GM19455 (cell line): ENCODE data around the gene IFT25.
A peak's percentile ranks its signal among the peaks of the same experiment; 100 is the strongest.

ENCODE experiments used
- ATAC-seq: cut with Tn5 transposase; IDR thresholded peaks from one replicate; pipeline ENCODE4 v1.9.1; 2021; ENCODE audit not compliant: unreplicated experiment

IFT25 gene

GRCh38 chr1:53957194-53957818 is 11.8 kb upstream of the IFT25 start:
- no peak for ATAC-seq

GRCh38 chr1:53956308-53957168 is 11.0 kb upstream of the IFT25 start:
- ATAC-seq: no peak

- ATAC-seq: no peak
These were observed 8.6 kb upstream of the IFT25 start for GRCh38 chr1:53954128-53954527.

- no peak for ATAC-seq
These were observed 6.2 kb upstream of the IFT25 start for GRCh38 chr1:53951697-53952096.

- no peak for ATAC-seq
These were observed 3.8 kb upstream of the IFT25 start for GRCh38 chr1:53949023-53949990.

- no peak for ATAC-seq
These were observed 2.8 kb upstream of the IFT25 start for GRCh38 chr1:53948291-53948690.

GRCh38 chr1:53947172-53947907 is 1.8 kb upstream of the IFT25 start:
- ATAC-seq: no peak

GRCh38 chr1:53946252-53947171 is 1.0 kb upstream of the IFT25 start, which contains the start of gene LRRC42:
Gene LRRC42, plus strand, starts transcription at chr1:53946350. Its CDS starts 5,650 bp downstream, at chr1:53952000.
- peak; percentile 61 for ATAC-seq

- ATAC-seq: no peak
These were observed 391 bp downstream of the IFT25 start for GRCh38 chr1:53945183-53945432.

- no peak for ATAC-seq
These were observed 873 bp downstream of the IFT25 start for GRCh38 chr1:53944469-53945182.

- no peak for ATAC-seq
These were observed 1.9 kb downstream of the IFT25 start for GRCh38 chr1:53943490-53944043.

GRCh38 chr1:53943090-53943489 is 2.4 kb downstream of the IFT25 start:
- ATAC-seq: no peak

GRCh38 chr1:53942127-53942957 is 3.2 kb downstream of the IFT25 start:
- no peak for ATAC-seq

GRCh38 chr1:53938136-53938830 is 7.2 kb downstream of the IFT25 start:
- no peak for ATAC-seq

- ATAC-seq: no peak
These were observed 9.1 kb downstream of the IFT25 start for GRCh38 chr1:53936430-53936829.

GRCh38 chr1:53934170-53934765 is 11.2 kb downstream of the IFT25 start:
- ATAC-seq: no peak

GRCh38 chr1:53931523-53931922 is 14.0 kb downstream of the IFT25 start:
- ATAC-seq: no peak
